B cell (primary cell): ENCODE results near the gene SHH. TPM values are rescaled to one million over a fixed set of nuclear protein-coding genes. Genes with fewer than 3 reads are reported as not detected.

Source experiments
- ATAC-seq: fragments of 200-7000 bp; cut with Tn5 transposase; one replicate; pipeline ENCODE4 v1.10.0; 2021; ENCODE audit warnings: low read depth, mild to moderate bottlenecking, moderate number of reproducible peaks, moderate library complexity
- CTCF ChIA-PET: fragments of 350-600 bp; sonication (Branson Sonifier 250); formaldehyde crosslinking; loops from one replicate; lab custom pipeline; 2021; ENCODE audit warnings: antibody characterized with exemption, inconsistent platforms; lab: Charles Lee
- POLR2A ChIA-PET: fragments of 350-600 bp; sonication (Branson Sonifier 250); formaldehyde crosslinking; loops from one replicate; lab custom pipeline; 2021; ENCODE audit warnings: antibody characterized with exemption; lab: Charles Lee
- DNase-seq: peaks from one replicate; pipeline ENCODE4 v3.0.0; 2013
- H2AFZ ChIP-seq: 2 replicates; pipeline ENCODE4 v1.6.1; 2012; ENCODE audit warnings: mild to moderate bottlenecking, low read depth, low read length; ENCODE audit not compliant: insufficient read depth, poor library complexity, severe bottlenecking
- H3K27ac ChIP-seq, 2 donors: 1 replicate in 1 of 2; 2 replicates in 1 of 2; pipeline ENCODE4 v1.5.1; 2012 to 2013; ENCODE audit warnings: low read length in 2 of 2, mild to moderate bottlenecking in 2 of 2, moderate library complexity in 1 of 2
- H3K27me3 ChIP-seq, 4 experiments: fragments of 200-600 bp in 1 of 4; sonication (generic) in 1 of 4; replicated peaks in 1 of 4; 1 replicate in 2 of 4; 2 replicates in 2 of 4; pipeline versions ENCODE4 v1.6.1 to v1.7.0; 2013 to 2016; ENCODE audit warnings: low read length in 3 of 4, mild to moderate bottlenecking in 2 of 4, mixed read lengths in 1 of 4, moderate library complexity in 1 of 4; ENCODE audit not compliant: insufficient read depth in 4 of 4, control insufficient read depth in 3 of 4; ENCODE audit errors: control extremely low read depth in 1 of 4
- H3K36me3 ChIP-seq, 2 experiments: replicated peaks in 1 of 2; 1 replicate in 1 of 2; 2 replicates in 1 of 2; pipeline versions ENCODE4 v1.6.1 to v1.7.1; 2013; ENCODE audit warnings: low read length in 1 of 2; ENCODE audit not compliant: insufficient read depth in 2 of 2, control insufficient read depth in 1 of 2; ENCODE audit errors: control extremely low read depth in 1 of 2, extremely low read depth in 1 of 2
- H3K4me1 ChIP-seq, 2 donors: fragments of 200-600 bp in 1 of 2; sonication (generic) in 1 of 2; 1 replicate in 1 of 2; 2 replicates in 1 of 2; pipeline versions ENCODE4 v1.5.1 to v1.6.1; 2013 to 2017; ENCODE audit warnings: low read length in 2 of 2; ENCODE audit not compliant: control insufficient read depth in 2 of 2, insufficient read depth in 2 of 2
- H3K4me2 ChIP-seq: replicated peaks from 2 replicates; pipeline ENCODE3; 2012; ENCODE audit warnings: mild to moderate bottlenecking, low read depth, low read length; ENCODE audit not compliant: poor library complexity, severe bottlenecking
- H3K4me3 ChIP-seq, 5 experiments: fragments of 200-600 bp in 1 of 5; sonication (generic) in 1 of 5; 1 replicate in 3 of 5; 2 replicates in 2 of 5; pipeline versions ENCODE4 v1.5.1 to v1.7.0; 2011 to 2016; ENCODE audit warnings: low read length in 4 of 5, mild to moderate bottlenecking in 4 of 5, low read depth in 2 of 5, control low read depth in 1 of 5, moderate library complexity in 1 of 5; ENCODE audit not compliant: insufficient read depth in 1 of 5; ENCODE audit errors: control extremely low read depth in 1 of 5, extremely low read depth in 1 of 5
- H3K79me2 ChIP-seq: fragments of 200-600 bp; sonication (generic); one replicate; pipeline ENCODE4 v1.6.0; 2016; ENCODE audit warnings: low read length; ENCODE audit not compliant: control insufficient read depth, insufficient read depth
- H3K9ac ChIP-seq: fragments of 200-600 bp; sonication (generic); 2 replicates; pipeline ENCODE4 v1.6.1; 2017; ENCODE audit warnings: mild to moderate bottlenecking, low read length, moderate library complexity
- H3K9me3 ChIP-seq, 3 donors: one replicate each; pipeline versions ENCODE4 v1.6.1 to v1.7.1; 2013; ENCODE audit warnings: low read length in 2 of 3; ENCODE audit not compliant: control insufficient read depth in 2 of 3, insufficient read depth in 1 of 3; ENCODE audit errors: control extremely low read depth in 1 of 3
- H4K20me1 ChIP-seq: 2 replicates; pipeline ENCODE4 v1.6.0; 2012; ENCODE audit warnings: mild to moderate bottlenecking, low read length; ENCODE audit not compliant: insufficient read depth, control insufficient read depth, poor library complexity, severe bottlenecking
- H3K27ac Mint-ChIP-seq: one replicate; pipeline ENCODE4 v1.8.0; 2021; ENCODE audit warnings: mixed read lengths
- H3K27me3 Mint-ChIP-seq: one replicate; pipeline ENCODE4 v1.8.0; 2021; ENCODE audit warnings: mixed read lengths
- H3K4me1 Mint-ChIP-seq: one replicate; pipeline ENCODE4 v1.8.0; 2021; ENCODE audit warnings: mixed read lengths
- H3K4me3 Mint-ChIP-seq: one replicate; pipeline ENCODE4 v1.8.0; 2021; ENCODE audit warnings: mixed read lengths
- H3K9me3 Mint-ChIP-seq: one replicate; pipeline ENCODE4 v1.8.0; 2022; ENCODE audit warnings: mixed read lengths; ENCODE audit not compliant: insufficient read depth
- EZH2 ChIP-seq: IDR thresholded peaks from 2 replicates; pipeline ENCODE4 v1.6.1; 2012; ENCODE audit warnings: borderline replicate concordance, low read depth, mild to moderate bottlenecking, moderate library complexity, low read length; ENCODE audit not compliant: insufficient read depth, poor library complexity, severe bottlenecking
- WGBS: methylation state at CpG from one replicate; pipeline ENCODE4 v1.1.5; 2013; ENCODE audit warnings: missing lambda C conversion rate; ENCODE audit not compliant: insufficient coverage; 5-methylcytosine and 5-hydroxymethylcytosine counted together
- intact Hi-C: fragments of 100-400 bp; cut with micrococcal nuclease; formaldehyde crosslinking; loops from one replicate; pipeline ENCODE4 v1.10.0; 2022
- polyA plus RNA-seq: library from polyadenylated mRNA; depleted of rRNA; stranded (reverse); fragments of >200 nt; gene quantifications from 2 replicates; pipeline ENCODE4 v1.2.3, GENCODE V29; 2012
- total RNA-seq, 2 donors: library from RNA; stranded (reverse); fragments of 120-200 nt in 1 of 2; gene quantifications; 1 replicate in 1 of 2; 2 replicates in 1 of 2; pipeline versions ENCODE4 v1.2.3 to v1.2.4, GENCODE V29; 2013 to 2022
- TF ChIP-seq, protein P1 (sequence below): fragments of 200-600 bp; IDR thresholded peaks from one replicate; pipeline ENCODE4 v1.8.0; 2022; ENCODE audit warnings: antibody characterized with exemption, mild to moderate bottlenecking

SHH gene
- total and polyA plus RNA-seq, 2 donors (not counting 1 experiment from before 2014, with no cell fraction given), result not detected

DNA sequence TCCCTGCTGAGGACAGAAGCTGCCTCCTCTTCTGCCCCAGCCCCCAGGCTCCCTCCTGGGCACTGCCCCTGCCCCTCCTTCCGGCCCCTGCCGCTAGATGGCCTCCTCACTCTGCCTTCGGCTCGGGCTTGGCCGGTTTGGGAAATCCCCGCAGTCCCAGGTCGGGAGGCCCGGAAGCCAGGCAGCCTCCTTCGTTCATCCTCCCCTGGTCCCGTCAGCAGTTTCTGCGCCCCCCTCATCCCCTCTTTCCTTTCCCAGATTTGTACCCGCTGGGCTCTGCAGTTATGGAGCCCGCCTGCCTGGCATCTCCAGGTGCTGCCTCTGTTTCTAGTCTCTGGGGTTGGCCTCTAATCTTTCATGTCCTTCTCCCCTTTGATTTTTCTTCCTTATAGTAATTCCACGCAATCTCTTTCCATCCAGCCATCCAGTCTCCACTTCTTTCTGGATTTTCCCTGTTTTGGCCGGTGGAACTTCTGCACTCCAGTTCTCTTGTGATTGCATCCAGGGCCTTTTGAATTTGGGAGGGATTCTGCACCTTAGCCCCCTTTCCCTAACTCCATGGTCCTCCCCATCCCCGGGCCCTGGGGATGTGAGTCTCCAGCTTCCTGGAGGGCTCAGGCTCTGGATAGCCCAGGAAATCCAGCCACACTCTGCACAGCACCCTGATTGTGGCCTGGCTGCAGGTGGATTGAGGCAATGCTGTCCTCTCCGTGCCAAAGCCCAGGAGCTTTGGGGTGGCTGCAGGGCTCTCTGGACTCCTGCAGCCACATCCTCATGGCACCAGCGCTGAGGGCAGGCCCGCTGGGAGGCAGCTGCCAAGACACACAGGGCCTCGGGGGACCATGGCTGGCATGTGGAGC lies 3.3 kb upstream of the SHH start:
- no peak overlapping the region for H3K4me3 ChIP-seq
- H3K9me3 Mint-ChIP-seq, result no peaks in the 10 kb centered on the region
- peak; percentile 65 for ATAC-seq
- peaks cover 19% of the 10 kb centered on the region for H3K4me1 Mint-ChIP-seq
- no peaks in the 10 kb centered on the region for H4K20me1 ChIP-seq
- POLR2A ChIA-PET, result no interaction called here
- H2AFZ ChIP-seq, result peak overlapping the region; percentile 54
- 30% methylated on average over 19 of the region's 20 CpGs for WGBS
- H3K27ac Mint-ChIP-seq, result no peak overlapping the region
- no peaks in the 10 kb centered on the region for H3K79me2 ChIP-seq
- no peaks in the 10 kb centered on the region for H3K36me3 ChIP-seq
- DNase-seq, result peak; percentile 55
- peaks cover 0 to 50% (median 21%) of the 10 kb centered on the region in 4 experiments for H3K27me3 ChIP-seq
- intact Hi-C loops, result loop anchor here (5.0 kb wide), 2 partner anchors 1002 to 1437 kb away; no protein-coding TSS in a partner anchor
- peaks cover 47% of the 10 kb centered on the region for H3K27me3 Mint-ChIP-seq
- peaks cover 0 to 18% (median 0%) of the 10 kb centered on the region in 3 donors for H3K9me3 ChIP-seq
- H3K9ac ChIP-seq, result no peak overlapping the region
- CTCF ChIA-PET, result no interaction called here
- peak overlapping the region; percentile 1 for H3K4me3 Mint-ChIP-seq
- H3K4me1 ChIP-seq, result peaks cover 12 to 13% of the 10 kb centered on the region in 2 donors
- no peak overlapping the region for H3K27ac ChIP-seq
- TF ChIP-seq, protein P1, sequence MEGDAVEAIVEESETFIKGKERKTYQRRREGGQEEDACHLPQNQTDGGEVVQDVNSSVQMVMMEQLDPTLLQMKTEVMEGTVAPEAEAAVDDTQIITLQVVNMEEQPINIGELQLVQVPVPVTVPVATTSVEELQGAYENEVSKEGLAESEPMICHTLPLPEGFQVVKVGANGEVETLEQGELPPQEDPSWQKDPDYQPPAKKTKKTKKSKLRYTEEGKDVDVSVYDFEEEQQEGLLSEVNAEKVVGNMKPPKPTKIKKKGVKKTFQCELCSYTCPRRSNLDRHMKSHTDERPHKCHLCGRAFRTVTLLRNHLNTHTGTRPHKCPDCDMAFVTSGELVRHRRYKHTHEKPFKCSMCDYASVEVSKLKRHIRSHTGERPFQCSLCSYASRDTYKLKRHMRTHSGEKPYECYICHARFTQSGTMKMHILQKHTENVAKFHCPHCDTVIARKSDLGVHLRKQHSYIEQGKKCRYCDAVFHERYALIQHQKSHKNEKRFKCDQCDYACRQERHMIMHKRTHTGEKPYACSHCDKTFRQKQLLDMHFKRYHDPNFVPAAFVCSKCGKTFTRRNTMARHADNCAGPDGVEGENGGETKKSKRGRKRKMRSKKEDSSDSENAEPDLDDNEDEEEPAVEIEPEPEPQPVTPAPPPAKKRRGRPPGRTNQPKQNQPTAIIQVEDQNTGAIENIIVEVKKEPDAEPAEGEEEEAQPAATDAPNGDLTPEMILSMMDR, result peak; percentile 20
- TF ChIP-seq EZH2, result no peak
- H3K4me2 ChIP-seq, result peak overlapping the region; percentile 58
